Neural cell (in vitro differentiated cells): ENCODE results near the gene GABPB1. TPM values are rescaled to one million over a fixed set of nuclear protein-coding genes. Genes with fewer than 3 reads are reported as not detected.

Experiments used
- H2AFZ ChIP-seq: fragments of 200-600, 300-800 bp; sonication (generic), shearing (Covaris generic); 2 replicates; pipeline ENCODE4 v1.6.0; 2014; ENCODE audit warnings: low read depth, mild to moderate bottlenecking, antibody characterized with exemption, low read length, moderate library complexity
- H3F3A ChIP-seq: fragments of 200-600 bp; shearing (Covaris generic); 2 replicates; pipeline ENCODE4 v1.6.1; 2016; ENCODE audit warnings: mild to moderate bottlenecking, moderate library complexity, mixed read lengths, antibody characterized with exemption, low read length; ENCODE audit not compliant: insufficient read depth, poor library complexity, severe bottlenecking
- H3K27ac ChIP-seq: fragments of 200-600, 300-800 bp; sonication (generic), shearing (Covaris generic); 2 replicates; pipeline ENCODE4 v1.5.1; 2014; ENCODE audit warnings: mild to moderate bottlenecking, low read length, moderate library complexity
- H3K27me3 ChIP-seq: fragments of 300-800, 200-600 bp; sonication (generic), shearing (Covaris generic); 2 replicates; pipeline ENCODE4 v1.6.0; 2014; ENCODE audit warnings: mild to moderate bottlenecking, low read depth, low read length, moderate library complexity; ENCODE audit not compliant: insufficient read depth
- H3K36me3 ChIP-seq: fragments of 300-800, 200-600 bp; sonication (generic), shearing (Covaris generic); 2 replicates; pipeline ENCODE4 v1.5.1; 2014; ENCODE audit warnings: mild to moderate bottlenecking, antibody characterized with exemption, low read length, moderate library complexity; ENCODE audit not compliant: insufficient read depth
- H3K4me2 ChIP-seq: fragments of 300-800, 200-600 bp; sonication (generic), shearing (Covaris generic); 2 replicates; pipeline ENCODE4 v1.6.0; 2014; ENCODE audit warnings: mild to moderate bottlenecking, low read length
- H3K4me3 ChIP-seq: fragments of 300-800, 200-600 bp; sonication (generic), shearing (Covaris generic); 2 replicates; pipeline ENCODE4 v1.5.1; 2014; ENCODE audit warnings: mild to moderate bottlenecking, low read length, moderate library complexity
- H3K79me2 ChIP-seq: fragments of 200-600 bp; shearing (Covaris generic); replicated peaks from 2 replicates; pipeline ENCODE4 v1.6.0; 2014; ENCODE audit warnings: mild to moderate bottlenecking, low read length, moderate library complexity; ENCODE audit not compliant: insufficient read depth
- H3K9ac ChIP-seq: fragments of 300-800, 200-600 bp; sonication (generic), shearing (Covaris generic); 2 replicates; pipeline ENCODE4 v1.6.1; 2016; ENCODE audit warnings: mild to moderate bottlenecking, low read length, mixed read lengths
- H3K9me2 ChIP-seq: fragments of 200-600 bp; shearing (Covaris generic); 2 replicates; pipeline ENCODE4 v1.6.1; 2016; ENCODE audit warnings: mild to moderate bottlenecking, low read length, mixed read lengths; ENCODE audit not compliant: insufficient read depth
- H3K9me3 ChIP-seq: fragments of 200-600, 300-800 bp; sonication (generic), shearing (Covaris generic); 2 replicates; pipeline ENCODE4 v1.6.1; 2016; ENCODE audit warnings: mild to moderate bottlenecking, mixed run types, low read length, moderate library complexity, mixed read lengths
- H4K20me1 ChIP-seq: fragments of 200-600 bp; shearing (Covaris generic); 2 replicates; pipeline ENCODE4 v1.6.1; 2016; ENCODE audit warnings: mild to moderate bottlenecking, mixed run types; ENCODE audit not compliant: insufficient read depth
- CTCF ChIP-seq: fragments of 450-650 bp; IDR thresholded peaks from 2 replicates; pipeline ENCODE4 v1.5.1; 2014; ENCODE audit warnings: antibody characterized with exemption, mild to moderate bottlenecking, moderate library complexity; ENCODE audit not compliant: poor library complexity, severe bottlenecking
- EP300 ChIP-seq: fragments of 450-650 bp; conservative IDR thresholded peaks from 2 replicates; pipeline ENCODE4 v1.6.1; 2014; ENCODE audit warnings: antibody characterized with exemption, mild to moderate bottlenecking, moderate library complexity; ENCODE audit not compliant: poor library complexity, severe bottlenecking
- EZH2 ChIP-seq: fragments of 200-600, 300-800 bp; shearing (Covaris generic), sonication (generic); IDR thresholded peaks from 2 replicates; pipeline ENCODE4 v1.6.1; 2014; ENCODE audit warnings: antibody characterized with exemption, low read length, borderline replicate concordance, mild to moderate bottlenecking; ENCODE audit not compliant: insufficient read depth, poor library complexity, severe bottlenecking
- MXI1 ChIP-seq: fragments of 450-650 bp; conservative IDR thresholded peaks from 2 replicates; pipeline ENCODE4 v1.6.1; 2014; ENCODE audit warnings: antibody characterized with exemption, mild to moderate bottlenecking; ENCODE audit not compliant: poor library complexity, severe bottlenecking
- POLR2AphosphoS5 ChIP-seq: IDR thresholded peaks from 2 replicates; pipeline ENCODE4 v1.6.1; 2012
- RAD21 ChIP-seq: fragments of 450-650 bp; conservative IDR thresholded peaks from 2 replicates; pipeline ENCODE4 v1.6.1; 2014; ENCODE audit warnings: antibody characterized with exemption, mild to moderate bottlenecking, moderate library complexity
- REST ChIP-seq: IDR thresholded peaks from 2 replicates; pipeline ENCODE4 v1.6.1; 2012; ENCODE audit warnings: borderline replicate concordance
- SMC3 ChIP-seq: fragments of 450-650 bp; conservative IDR thresholded peaks from 2 replicates; pipeline ENCODE4 v1.6.1; 2014; ENCODE audit warnings: antibody characterized with exemption, mild to moderate bottlenecking, moderate library complexity; ENCODE audit not compliant: poor library complexity
- TAF1 ChIP-seq: IDR thresholded peaks from 2 replicates; pipeline ENCODE4 v1.6.1; 2012; ENCODE audit warnings: low read depth
- polyA plus RNA-seq: library from polyadenylated mRNA; depleted of rRNA; stranded (reverse); fragments of >200 nt; gene quantifications from 2 replicates; pipeline ENCODE4 v1.2.3, GENCODE V29; 2014

Gene GABPB1
- polyA plus RNA-seq, 1 donor from 2014 or later = 34.1 TPM

GRCh38 chr15:50335251-50335650, 19.7 kb downstream of the GABPB1 start:
- TF ChIP-seq MXI1 (no peak), TAF1 (no peak), REST (no peak), CTCF (no peak), SMC3 (no peak), EZH2 (no peak), RAD21 (no peak), POLR2AphosphoS5 (no peak), EP300 (no peak)
- H3K9ac ChIP-seq = no peak overlapping the region
- no peak overlapping the region for H3K27ac ChIP-seq
- no peaks in the 10 kb centered on the region for H3K9me2 ChIP-seq
- no peaks in the 10 kb centered on the region for H3F3A ChIP-seq
- H3K27me3 ChIP-seq = no peaks in the 10 kb centered on the region
- no peak overlapping the region for H3K4me2 ChIP-seq
- H3K79me2 ChIP-seq = peaks cover 7% of the 10 kb centered on the region
- H2AFZ ChIP-seq = no peak overlapping the region
- H3K9me3 ChIP-seq = no peaks in the 10 kb centered on the region
- no peaks in the 10 kb centered on the region for H4K20me1 ChIP-seq
- H3K4me3 ChIP-seq = no peak overlapping the region
- H3K36me3 ChIP-seq = no peaks in the 10 kb centered on the region

- Histone ChIP-seq H2AFZ (no peak overlapping the region), H3K9ac (no peak overlapping the region), H3K9me2 (no peaks in the 10 kb centered on the region), H3K27me3 (no peaks in the 10 kb centered on the region), H3K9me3 (no peaks in the 10 kb centered on the region), H3K36me3 (no peaks in the 10 kb centered on the region), H3K4me3 (no peak overlapping the region), H4K20me1 (no peaks in the 10 kb centered on the region), H3K79me2 (peaks cover 7% of the 10 kb centered on the region), H3K27ac (no peak overlapping the region), H3F3A (no peaks in the 10 kb centered on the region), H3K4me2 (no peak overlapping the region)
- TF ChIP-seq EZH2 (no peak), REST (no peak), EP300 (no peak), RAD21 (no peak), CTCF (no peak), SMC3 (no peak), TAF1 (no peak)
These were observed 21.8 kb downstream of the GABPB1 start for GRCh38 chr15:50333229-50333628.
